GM21619 (cell line): ENCODE measurements around the gene PDAP1.
"Not testable (repeated sequence)": the region's sequence is repeated elsewhere in the genome, so short reads cannot be mapped to it uniquely, and the experiment has no call there.

Source experiments
- ATAC-seq: cut with Tn5 transposase; IDR thresholded peaks from one replicate; pipeline ENCODE4 v1.9.1; 2021; ENCODE audit not compliant: unreplicated experiment

PDAP1 gene, protein sequence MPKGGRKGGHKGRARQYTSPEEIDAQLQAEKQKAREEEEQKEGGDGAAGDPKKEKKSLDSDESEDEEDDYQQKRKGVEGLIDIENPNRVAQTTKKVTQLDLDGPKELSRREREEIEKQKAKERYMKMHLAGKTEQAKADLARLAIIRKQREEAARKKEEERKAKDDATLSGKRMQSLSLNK

DNA sequence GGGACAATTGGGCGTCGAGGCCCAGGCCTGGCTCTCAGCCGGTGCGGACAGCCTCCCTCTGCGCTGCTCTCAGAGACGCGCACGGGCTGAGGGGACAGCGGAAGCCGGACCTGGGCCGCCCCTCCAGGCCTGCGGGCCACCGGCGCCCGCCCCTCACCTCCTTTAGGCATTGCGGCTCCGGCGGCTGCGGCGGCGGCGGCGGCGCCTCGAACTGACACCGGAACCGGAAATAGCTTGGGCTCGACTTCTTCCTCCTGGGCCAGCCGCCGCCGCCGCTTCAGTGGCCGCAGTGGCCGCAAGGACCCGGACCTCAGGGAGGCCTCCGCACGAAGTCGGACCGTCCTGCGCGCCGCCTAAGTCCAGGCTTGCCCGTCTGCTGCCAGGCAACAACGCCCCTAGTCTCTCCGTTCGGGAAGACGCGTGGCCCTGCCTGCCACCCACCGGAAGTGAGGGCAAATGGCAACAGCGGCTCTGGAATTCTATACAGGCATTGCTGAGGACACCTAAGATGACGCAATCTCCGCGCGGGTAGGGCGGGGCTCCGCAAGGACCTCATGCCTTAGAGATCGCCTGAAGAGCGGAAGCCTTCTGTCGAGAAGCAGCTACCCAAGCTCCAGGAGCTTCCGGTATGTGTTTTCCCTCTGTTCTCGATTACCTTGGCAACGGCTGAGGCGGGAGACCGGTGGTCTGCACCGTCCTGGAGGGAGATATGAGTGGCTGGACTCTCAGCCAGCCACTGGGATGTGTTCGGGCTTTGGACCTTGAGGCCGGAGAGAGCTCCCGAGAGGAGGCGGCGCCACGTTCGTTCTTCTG lies at the start of gene PDAP1, which contains the start of gene BUD31:
Gene PDAP1, minus strand, starts transcription at position 219 of the 813 bp plus-strand sequence. Its CDS starts 49 bp downstream, at position 170.
Gene BUD31, plus strand, starts transcription at position 591 of the 813 bp plus-strand sequence. CDS start 2,124 bp downstream, outside the sequence.
- peak; percentile 80 for ATAC-seq

DNA sequence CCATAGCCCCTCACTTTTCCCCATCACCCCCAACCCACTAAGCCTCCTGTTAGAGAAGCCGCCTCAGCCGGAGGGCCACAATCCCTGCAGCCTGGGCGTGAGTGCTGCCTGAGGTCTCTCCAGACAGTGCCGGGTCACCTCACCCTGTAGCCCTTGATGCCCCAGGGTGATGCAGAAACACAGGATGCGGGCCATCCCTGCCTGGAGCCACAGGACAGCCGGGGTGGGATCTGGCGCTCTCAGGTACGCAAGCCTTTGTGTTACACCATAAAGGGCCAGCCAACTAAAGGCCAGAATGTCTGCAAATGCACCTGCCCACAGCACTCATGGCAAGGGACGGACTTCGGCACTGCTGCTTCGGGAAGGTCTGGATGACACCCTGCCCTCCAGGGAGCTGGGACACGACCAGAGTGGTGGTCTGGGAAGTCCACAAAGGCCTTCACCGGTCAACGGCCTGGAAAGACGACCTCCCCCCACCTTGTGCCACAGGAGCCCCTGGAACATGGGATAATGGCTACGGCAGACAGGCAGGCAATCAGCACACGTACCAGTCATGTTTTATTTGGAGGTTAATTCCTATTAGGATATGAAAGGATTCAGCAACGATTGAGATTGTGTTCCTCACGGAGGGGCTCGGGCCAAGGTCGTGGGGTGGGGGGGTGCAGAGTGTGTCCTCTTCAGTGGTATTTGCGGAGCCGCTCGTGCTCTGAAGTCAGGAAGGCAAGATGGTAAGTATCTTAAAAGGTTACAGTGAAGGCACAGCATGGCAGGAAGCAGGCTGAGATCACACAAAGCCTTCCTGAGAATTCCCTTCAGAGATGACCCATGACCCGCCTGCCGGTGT lies 49.5 kb upstream of the PDAP1 start:
- ATAC-seq, result no peak

DNA sequence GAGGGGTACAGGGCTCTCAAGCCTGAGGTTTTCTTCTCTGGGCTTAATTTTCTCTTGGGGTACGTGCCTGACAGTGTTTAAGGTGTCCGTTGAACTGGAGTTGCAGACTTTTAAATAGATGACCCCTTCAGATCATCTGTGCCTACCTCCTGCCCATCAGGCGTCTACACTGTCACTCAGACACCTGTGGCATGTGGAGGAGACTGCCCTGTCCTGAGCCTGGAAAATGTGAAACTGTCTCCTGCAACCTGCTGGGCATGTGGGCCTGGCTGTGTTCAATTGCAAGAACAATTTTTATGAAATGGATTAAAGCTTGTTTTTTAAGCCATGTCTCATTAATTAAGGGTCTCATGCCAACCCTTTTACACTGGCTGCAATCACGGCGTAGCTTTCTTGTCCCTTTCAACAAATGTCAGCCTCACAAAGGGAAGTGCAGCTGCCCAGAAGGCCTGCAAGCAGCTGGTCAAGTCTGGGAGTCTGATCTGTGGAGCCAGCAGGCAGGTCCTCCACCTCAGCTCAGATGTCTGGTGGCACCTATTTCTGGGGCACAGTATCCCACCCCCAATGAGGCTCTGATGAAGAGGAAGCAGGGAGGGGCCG lies 48.8 kb upstream of the PDAP1 start:
- no peak for ATAC-seq

DNA sequence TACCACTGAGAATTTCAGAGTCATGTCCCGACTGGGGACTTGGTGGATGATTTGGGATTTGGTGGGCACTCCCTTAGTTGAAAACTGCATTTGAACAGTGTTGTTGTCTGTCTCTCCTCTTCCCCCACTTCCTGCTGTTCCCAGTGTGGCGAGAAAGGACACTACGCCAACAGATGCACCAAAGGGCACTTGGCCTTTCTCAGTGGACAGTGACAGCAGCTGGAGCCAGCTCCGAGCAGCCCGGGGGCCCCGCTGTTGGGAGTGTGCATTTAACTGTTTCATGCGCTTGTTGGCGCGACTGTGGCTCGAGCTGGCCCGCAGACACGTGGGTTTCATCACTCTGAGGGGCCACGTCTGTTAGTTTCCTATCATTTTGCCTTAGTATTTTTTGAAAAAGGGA lies 47.9 kb upstream of the PDAP1 start:
- no peak for ATAC-seq

DNA sequence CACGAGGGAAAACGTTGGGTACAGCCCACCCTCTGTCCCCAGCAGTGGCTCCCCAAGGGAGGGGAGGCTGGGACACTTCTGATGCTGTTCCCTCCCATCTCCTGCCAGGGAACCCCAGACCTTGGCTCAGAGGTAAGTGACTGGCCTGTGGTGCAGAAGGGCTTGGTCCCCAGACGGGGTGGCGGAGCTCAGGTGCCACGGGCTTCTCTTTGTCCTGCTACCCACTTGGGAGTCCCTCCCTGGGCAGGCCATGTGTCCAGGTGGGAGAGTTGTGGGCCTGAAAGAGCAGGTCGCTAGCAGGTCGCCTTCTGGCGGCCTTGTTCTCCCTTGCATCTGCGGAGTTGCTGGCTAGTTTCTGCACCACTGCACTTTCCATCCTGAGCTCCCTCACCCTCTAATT lies 47.5 kb upstream of the PDAP1 start:
- ATAC-seq, result no peak

DNA sequence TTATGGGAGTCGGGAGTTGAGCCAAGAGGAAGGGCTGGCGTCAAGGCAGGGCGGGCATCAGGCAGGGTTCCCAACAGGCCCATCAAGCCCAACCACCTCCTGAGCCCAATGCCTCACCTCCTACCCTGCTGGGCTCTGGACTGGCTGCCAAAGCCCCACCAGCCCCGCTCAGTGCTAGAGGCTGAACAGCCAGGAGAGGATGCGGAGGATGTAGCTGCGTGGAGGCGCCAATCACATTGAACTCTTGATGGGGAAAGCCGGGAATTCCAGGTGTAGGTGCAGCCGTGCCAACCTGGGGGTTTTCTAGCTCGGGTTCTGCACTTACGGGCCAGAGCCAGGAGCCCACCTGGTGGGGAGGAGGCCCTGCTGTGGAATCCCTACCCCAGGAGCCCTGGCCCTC lies 44.7 kb upstream of the PDAP1 start:
- no peak for ATAC-seq

DNA sequence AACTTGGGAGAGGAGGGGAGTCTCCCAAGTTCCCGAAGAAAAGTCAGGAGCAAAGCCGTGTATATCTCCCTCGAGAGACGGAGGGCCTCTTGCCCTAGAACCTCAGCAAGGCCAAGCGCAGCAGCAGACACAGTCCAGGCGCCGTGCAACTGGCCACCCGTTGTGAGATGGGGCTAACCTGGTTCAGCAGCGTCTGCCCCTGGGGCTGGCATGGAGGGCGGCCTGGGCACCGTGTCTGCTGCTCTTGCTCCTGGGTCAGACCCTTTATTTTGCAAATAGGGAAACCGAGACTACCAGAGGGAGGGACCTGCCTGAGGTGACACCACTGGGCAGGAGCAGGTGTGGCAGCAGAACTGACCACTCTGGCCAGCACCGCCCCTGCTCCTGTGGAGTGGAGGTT lies 44.1 kb upstream of the PDAP1 start:
- no peak for ATAC-seq

DNA sequence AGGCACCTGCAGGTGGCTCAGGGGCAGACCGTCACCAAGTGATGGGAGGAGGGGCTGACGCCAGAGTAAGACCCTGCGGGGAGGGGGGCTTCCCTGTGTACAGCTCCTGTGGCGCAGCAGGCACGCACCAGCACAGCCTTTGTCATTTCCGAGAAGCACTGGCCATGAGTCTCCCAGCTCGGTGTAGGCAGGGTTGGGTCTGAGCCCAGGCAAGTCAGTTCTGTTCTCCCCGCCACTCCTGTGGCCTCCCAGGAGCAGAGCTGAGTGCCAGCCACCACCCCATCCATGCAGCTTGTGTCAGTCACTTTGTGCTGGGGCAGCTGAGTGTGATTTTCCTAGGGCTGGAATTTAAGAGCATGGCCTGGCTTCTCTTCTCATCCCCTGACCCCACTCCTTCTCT lies 43.5 kb upstream of the PDAP1 start:
- no peak for ATAC-seq

DNA sequence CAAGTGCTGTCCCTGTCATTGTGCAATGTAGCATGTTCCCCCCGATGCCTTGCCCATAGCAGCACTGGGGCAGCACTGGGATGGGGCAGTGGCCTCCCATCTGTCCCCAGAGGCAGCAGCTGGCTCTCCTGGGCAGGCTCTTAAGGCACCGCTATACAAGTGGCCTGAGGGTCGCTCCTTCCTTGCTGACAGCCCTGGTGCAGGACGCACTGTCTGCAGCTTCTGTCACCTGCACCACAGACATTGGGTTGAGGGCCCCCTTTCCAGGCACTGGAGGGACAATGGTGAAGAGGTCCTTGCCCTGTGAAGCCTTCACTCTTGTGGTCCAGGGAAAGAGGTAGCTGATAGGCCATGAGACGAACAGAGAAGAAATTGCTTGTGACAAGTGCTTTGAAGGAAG lies 40.9 kb upstream of the PDAP1 start:
- ATAC-seq, result no peak

DNA sequence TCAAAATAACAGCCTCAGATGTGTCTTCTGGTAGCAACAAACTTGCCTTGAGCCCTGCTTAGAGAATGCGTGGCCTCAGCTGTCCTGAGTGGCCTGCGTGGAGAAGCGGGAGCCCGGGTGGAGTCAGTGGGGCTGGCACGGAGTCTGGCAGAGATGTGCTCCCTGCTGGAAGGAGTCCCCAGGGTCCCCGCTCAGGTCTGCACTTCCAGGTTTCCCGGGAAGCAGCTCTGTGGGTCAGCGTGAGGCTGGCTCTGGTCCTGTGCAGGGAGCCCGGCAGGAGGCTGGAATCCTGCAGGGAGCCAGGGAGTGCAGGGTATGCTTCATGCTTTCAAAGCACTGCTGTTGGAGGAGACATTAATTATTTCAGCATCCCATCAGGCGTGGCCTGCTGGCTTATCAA lies 40.5 kb upstream of the PDAP1 start:
- no peak for ATAC-seq

DNA sequence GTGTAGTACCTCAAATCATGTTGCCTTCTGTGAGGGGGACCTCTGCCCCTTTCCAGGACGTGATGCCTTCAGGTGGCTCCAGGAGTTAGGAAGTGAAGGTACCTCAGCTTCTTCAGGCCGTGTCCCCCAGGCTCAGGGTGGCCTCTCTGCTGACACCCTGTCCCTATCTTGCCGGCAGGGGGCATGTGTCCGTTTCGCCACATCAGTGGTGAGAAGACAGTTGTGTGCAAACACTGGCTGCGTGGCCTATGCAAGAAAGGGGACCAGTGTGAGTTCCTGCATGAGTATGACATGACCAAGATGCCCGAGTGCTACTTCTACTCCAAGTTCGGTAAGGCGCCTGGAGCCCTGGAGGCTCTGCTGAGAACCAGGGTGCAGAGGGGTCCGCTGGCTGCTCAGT lies 39.5 kb upstream of the PDAP1 start:
- no peak for ATAC-seq

DNA sequence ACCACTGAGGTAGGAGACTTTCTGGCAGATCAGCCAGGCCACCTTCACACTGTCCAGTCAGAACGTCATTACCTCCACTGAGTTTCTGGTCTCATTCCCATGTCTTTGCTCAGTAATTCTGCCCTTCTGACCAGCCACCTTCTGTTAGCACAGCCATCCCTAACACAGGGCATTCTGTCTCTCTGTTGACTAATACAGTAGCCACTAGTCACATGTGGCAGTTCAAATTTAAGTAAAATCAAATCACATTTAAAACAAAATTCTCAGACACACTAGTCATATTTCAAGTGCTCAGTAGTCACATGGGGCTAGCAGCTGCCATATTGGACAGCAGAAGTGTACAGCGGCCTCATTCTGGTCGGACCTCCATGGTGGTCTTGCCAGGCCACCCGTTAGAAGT lies 37.7 kb upstream of the PDAP1 start:
- ATAC-seq, result no peak

DNA sequence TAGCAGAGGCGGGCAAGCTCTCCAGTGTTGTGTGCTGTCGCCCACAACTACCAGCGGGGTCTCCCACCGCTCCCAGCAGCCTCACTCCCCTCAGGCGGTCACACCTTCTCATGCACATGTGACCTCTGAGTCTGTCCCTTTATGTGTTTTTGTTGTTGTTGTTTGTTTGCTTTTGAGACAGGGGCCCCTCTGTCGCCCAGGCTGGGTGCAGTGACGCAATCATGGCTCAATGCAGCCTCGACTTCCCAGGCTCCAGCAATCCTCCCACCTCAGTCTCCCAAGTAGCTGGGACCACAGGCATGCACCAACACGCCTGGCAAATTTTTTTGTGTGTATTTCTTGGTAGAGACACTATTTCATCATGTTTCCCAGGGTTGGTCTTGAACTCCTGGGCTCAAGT lies 31.8 kb upstream of the PDAP1 start:
- ATAC-seq, result no peak

DNA sequence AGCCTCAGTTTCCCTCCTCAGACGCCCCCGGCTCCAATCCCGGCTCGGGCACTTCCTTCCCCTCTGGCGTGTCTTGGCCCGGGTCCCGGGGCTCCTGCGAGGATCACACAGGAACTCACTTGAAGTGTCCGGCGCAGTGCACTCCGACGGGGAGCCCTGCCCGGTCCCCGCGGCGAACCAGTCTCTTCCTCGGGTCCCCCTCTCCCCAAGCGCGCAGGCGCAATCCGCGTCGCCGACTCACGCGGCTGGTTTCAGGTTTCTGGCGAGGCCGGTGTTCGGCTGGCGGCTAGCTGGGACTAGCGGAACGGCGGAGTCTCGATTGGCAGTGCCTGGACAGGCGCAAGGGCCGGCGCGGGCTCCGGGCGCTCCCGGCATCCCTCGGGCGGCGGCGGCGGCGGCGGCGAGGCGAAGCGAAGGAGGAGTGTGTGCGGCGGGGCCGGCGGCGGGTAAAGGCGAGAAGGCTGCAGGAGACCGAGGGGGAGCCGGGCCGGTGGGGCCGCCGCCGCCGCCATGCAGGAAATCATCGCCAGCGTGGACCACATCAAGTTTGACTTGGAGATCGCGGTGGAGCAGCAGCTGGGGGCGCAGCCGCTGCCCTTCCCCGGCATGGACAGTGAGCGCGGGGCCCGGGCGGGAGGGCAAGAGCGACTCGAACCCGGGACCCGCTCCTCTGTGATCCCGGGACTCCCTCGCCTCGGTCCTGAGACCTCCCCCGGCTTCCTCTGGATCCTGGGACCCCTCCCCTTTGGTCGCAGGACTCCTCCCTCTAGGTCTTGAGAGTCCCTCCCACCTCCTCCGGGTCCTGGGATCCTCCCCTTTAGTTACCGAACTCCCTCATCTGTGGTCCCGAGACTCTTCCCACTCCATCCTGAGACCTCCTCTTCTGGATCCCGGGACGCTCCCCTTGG lies 30.4 kb upstream of the PDAP1 start, which contains the start of the genes CPSF4 and PTCD1:
Gene CPSF4, plus strand, starts transcription at position 371 of the 908 bp plus-strand sequence. Its CDS starts 140 bp downstream, at position 511.
Gene PTCD1, minus strand, starts transcription at position 226 of the 908 bp plus-strand sequence. CDS start 3,556 bp downstream, outside the sequence.
- peak; percentile 91 for ATAC-seq

DNA sequence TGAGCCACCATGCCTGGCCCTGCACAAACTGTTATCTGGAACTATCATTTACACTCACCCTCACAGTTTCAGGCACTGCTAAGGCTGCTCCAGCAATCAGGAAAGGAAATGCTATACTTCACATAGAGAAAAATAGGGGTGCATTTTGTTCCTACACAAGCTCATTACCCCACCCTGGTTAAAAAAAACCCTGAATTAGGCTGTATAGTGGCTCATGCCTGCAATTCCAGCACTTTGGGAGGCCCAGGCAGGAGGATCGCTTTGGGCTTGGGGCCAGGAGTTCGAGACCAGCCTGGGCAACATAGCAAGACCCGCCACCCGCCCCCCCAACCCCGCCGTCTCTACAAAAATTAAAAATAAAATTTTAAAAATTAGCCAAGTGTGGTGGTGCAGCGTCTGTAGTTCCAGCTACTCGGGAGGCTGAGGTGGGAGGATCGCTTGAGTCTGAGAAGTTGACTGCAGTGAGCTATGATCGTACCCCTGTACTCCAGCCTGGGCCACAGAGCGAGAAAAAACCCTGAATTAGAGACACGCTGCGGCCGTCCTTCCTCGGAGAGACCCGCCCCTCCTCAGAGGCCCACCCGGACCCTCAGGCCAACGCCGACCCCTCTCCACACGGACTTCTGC lies 29.7 kb upstream of the PDAP1 start:
- ATAC-seq, result peak; percentile 6

DNA sequence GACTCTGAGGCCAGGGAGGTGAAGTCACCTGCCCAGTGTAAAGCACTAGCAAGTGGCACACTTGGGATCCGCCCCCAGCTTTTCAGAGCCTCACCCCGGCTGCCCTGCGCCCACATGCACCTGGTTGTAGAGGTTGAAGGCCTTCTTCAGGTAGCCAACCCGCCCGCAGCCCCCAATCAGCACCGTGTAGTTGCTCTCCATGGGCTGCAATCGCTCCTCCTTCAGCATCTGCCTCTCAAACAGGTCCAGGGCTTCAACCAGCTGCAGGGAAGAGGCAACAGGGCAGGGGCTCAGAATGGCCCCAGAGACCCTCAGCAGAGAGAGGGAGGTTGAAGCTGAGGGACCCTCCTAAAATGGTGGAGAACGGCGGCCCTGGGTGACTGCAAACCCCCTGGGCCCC lies 24.8 kb upstream of the PDAP1 start:
- no peak for ATAC-seq

DNA sequence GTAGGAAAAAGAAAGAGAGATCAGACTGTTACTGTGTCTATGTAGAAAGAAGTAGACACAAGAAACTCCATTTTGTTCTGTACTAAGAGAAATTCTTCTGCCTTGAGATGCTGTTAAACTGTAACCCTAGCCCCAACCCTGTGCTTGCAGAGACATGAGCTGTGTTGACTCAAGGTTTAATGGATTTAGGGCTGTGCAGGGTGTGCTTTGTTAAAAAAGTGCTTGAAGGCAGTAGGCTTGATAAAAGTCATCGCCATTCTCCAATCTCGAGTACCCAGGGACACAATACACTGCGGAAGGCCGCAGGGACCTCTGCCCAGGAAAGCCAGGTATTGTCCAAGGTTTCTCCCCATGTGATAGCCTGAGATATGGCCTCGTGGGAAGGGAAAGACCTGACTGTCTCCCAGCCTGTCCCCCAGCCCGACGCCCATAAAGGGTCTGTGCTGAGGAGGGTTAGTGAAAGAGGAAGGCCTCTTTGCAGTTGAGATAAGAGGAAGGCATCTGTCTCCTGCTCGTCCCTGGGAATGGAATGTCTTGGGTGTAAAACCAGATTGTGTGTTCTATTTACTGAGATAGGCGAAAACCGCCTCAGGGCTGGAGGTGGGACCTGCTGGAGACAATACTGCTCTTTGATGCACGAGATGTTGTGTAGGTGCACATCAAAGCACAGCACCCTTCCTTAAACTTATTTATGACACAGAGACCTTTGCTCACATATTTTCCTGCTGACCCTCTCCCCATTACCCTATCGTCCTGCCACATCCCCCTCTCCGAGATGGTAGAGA lies 23.6 kb upstream of the PDAP1 start:
- not testable (repeated sequence) for ATAC-seq

DNA sequence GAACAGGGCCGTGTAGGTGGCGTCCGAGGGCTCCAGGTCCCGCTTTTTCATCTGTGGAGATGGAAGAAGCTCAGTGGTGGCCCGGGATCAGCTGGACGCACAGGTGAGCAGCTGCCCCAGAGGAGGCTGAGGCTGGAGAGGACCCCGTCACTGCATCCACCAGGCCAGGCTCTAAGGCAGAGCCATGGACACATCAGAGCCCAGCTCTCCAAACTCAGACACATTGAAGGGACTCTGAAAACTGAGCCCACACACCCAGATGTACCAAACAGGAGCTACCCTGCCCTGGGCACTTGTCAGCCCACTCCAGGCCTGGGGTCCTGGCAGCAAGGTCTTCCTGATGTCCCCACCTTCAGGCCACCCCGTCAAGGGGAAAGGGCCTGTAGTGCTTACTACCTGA lies 21.4 kb upstream of the PDAP1 start:
- ATAC-seq, result no peak
